Fibroblast of skin of left quadriceps (primary cell): ENCODE results near the gene R3HDM2.
"Not testable (repeated sequence)": the region's sequence is repeated elsewhere in the genome, so short reads cannot be mapped to it uniquely, and the experiment has no call there.

Experiments used
- DNase-seq, 2 experiments: peaks; one replicate each; pipeline ENCODE4 v3.0.0-alpha.2; 2013; ENCODE audit warnings: low read depth in 2 of 2

R3HDM2 gene

GRCh38 chr12:57330992-57331391 is 99.9 kb downstream of the R3HDM2 start:
- no peak for DNase-seq

- DNase-seq, result no peak
Measured at GRCh38 chr12:57329219-57329618, 101.6 kb downstream of the R3HDM2 start.

GRCh38 chr12:57325395-57325794 is 105.4 kb downstream of the R3HDM2 start:
- DNase-seq, result no peak

- no peak for DNase-seq
Measured at GRCh38 chr12:57323416-57323815, 107.4 kb downstream of the R3HDM2 start.

- no peak for DNase-seq
Measured at GRCh38 chr12:57320639-57321038, 110.2 kb downstream of the R3HDM2 start.

- DNase-seq, result no peak
Measured at GRCh38 chr12:57319678-57320469, 111.0 kb downstream of the R3HDM2 start.

- no peak for DNase-seq
Measured at GRCh38 chr12:57315681-57316080, 115.2 kb downstream of the R3HDM2 start.

- DNase-seq, result not testable (repeated sequence)
Measured at GRCh38 chr12:57312287-57312686, 118.6 kb downstream of the R3HDM2 start.

- peak; percentile 9 to 20 for DNase-seq
Measured at GRCh38 chr12:57309420-57309819, 121.4 kb downstream of the R3HDM2 start.

GRCh38 chr12:57300961-57301584 is 129.8 kb downstream of the R3HDM2 start:
- no peak for DNase-seq

GRCh38 chr12:57299514-57300016 is 131.3 kb downstream of the R3HDM2 start:
- no peak for DNase-seq

GRCh38 chr12:57296291-57296690 is 134.6 kb downstream of the R3HDM2 start:
- no peak for DNase-seq

- not testable (repeated sequence) for DNase-seq
Measured at GRCh38 chr12:57282073-57282472, 148.8 kb downstream of the R3HDM2 start.

GRCh38 chr12:57280211-57281062 is 150.4 kb downstream of the R3HDM2 start:
- DNase-seq, result peak; percentile 79 to 81

GRCh38 chr12:57278465-57279381 is 152.1 kb downstream of the R3HDM2 start:
- no peak for DNase-seq

- no peak for DNase-seq
Measured at GRCh38 chr12:57276935-57277563, 153.8 kb downstream of the R3HDM2 start.

GRCh38 chr12:57276233-57276632 is 154.6 kb downstream of the R3HDM2 start:
- DNase-seq, result not testable (repeated sequence)

- DNase-seq, result no peak
Measured at GRCh38 chr12:57273516-57273915, 157.3 kb downstream of the R3HDM2 start.

- no peak for DNase-seq
Measured at GRCh38 chr12:57272337-57273151, 158.3 kb downstream of the R3HDM2 start.
